Activated CD4-positive, alpha-beta memory T cell treated with anti-CD3 and anti-CD28 coated beads, Interleukin-2, amount 10 ng/mL, durations not matched to agents 7 days and 5 days (primary cell): Measurements from ENCODE around the gene EPB41L2. TPM values are rescaled to one million over a fixed set of nuclear protein-coding genes. Genes with fewer than 3 reads are reported as not detected.

Experiments used
- CTCF ChIA-PET: fragments of 350-600 bp; sonication (Branson Sonifier 250); formaldehyde crosslinking; loops from one replicate; lab custom pipeline; 2021; ENCODE audit warnings: antibody characterized with exemption, inconsistent platforms; lab: Charles Lee
- POLR2A ChIA-PET: fragments of 350-600 bp; sonication (Branson Sonifier 250); formaldehyde crosslinking; loops from one replicate; lab custom pipeline; 2021; ENCODE audit warnings: antibody characterized with exemption; lab: Charles Lee
- DNase-seq: peaks from one replicate; pipeline ENCODE4 v3.0.0-alpha.2; 2020
- H3K27ac Mint-ChIP-seq: one replicate; pipeline ENCODE4 v1.8.0; 2021; ENCODE audit warnings: mild to moderate bottlenecking, mixed read lengths
- H3K27me3 Mint-ChIP-seq: one replicate; pipeline ENCODE4 v1.8.0; 2021; ENCODE audit warnings: mixed read lengths
- H3K36me3 Mint-ChIP-seq: one replicate; pipeline ENCODE4 v1.8.0; 2021; ENCODE audit warnings: low read depth, mixed read lengths
- H3K4me1 Mint-ChIP-seq: one replicate; pipeline ENCODE4 v1.8.0; 2021; ENCODE audit warnings: mixed read lengths
- H3K4me3 Mint-ChIP-seq: one replicate; pipeline ENCODE4 v1.8.0; 2021; ENCODE audit warnings: mild to moderate bottlenecking, mixed read lengths
- H3K9me3 Mint-ChIP-seq: one replicate; pipeline ENCODE4 v1.8.0; 2021; ENCODE audit warnings: mixed read lengths
- total RNA-seq, 2 experiments: library from RNA; stranded (reverse); gene quantifications; one replicate each; pipeline ENCODE4 v1.2.3, GENCODE V29; 2021

The EPB41L2 gene
- total RNA-seq, 2 experiments from 2014 or later, result 24.8 to 25.6 TPM

DNA sequence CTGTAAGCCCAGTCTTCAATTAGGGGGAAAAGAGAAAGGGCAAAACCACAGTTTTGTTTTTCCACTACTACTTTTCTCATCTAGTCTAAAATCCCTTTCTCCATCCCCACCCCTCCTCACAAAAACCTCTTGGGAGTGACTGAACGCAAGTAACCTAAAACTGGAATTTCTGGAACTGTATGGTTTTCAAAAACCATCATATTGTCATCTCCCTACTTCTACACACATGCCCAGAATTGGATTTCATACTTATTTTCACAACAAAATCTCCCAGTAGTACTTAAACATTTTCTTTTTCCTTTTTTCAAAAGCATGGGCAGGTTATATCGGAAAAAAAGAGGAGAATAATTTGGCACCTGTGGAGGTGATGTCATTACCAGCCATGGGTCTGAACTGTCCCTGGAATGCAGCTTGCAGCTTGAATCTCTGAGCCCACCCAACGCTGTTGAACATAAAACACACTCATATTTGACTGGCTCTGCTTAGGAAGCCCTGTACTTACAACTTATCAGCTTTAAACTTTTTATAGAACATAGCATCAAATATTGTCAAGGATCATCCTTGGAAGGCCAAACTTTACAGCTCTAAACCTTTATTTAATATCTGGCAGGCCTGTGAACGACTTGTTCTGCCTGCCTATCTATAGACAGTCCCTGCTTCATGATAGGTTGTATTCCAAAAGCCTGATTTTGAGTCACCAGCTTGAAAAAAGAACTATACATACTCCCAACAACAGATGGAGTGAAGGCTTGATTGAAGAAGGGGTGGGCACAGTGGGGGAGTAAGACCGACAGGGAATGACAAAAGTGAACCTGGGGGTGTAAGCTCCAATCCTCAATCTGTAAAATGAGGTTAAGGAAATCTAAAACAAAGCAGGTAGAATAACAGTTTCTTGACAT lies 59.3 kb downstream of the EPB41L2 start:
- no peak overlapping the region for H3K4me3 Mint-ChIP-seq
- peaks cover 14% of the 10 kb centered on the region for H3K36me3 Mint-ChIP-seq
- CTCF ChIA-PET, result interaction anchor here (1.3 kb wide), 1 partner anchor 10 kb away, joined by 3 read pairs; no protein-coding TSS in a partner anchor
- no peak for DNase-seq
- no peaks in the 10 kb centered on the region for H3K27me3 Mint-ChIP-seq
- H3K4me1 Mint-ChIP-seq, result no peaks in the 10 kb centered on the region
- no peak overlapping the region for H3K27ac Mint-ChIP-seq
- POLR2A ChIA-PET, result no interaction called here
- H3K9me3 Mint-ChIP-seq, result peaks cover 14% of the 10 kb centered on the region

GRCh38 chr6:131002661-131002980 lies 60.4 kb downstream of the EPB41L2 start:
- no peak for DNase-seq
- POLR2A ChIA-PET, result no interaction called here

DNA sequence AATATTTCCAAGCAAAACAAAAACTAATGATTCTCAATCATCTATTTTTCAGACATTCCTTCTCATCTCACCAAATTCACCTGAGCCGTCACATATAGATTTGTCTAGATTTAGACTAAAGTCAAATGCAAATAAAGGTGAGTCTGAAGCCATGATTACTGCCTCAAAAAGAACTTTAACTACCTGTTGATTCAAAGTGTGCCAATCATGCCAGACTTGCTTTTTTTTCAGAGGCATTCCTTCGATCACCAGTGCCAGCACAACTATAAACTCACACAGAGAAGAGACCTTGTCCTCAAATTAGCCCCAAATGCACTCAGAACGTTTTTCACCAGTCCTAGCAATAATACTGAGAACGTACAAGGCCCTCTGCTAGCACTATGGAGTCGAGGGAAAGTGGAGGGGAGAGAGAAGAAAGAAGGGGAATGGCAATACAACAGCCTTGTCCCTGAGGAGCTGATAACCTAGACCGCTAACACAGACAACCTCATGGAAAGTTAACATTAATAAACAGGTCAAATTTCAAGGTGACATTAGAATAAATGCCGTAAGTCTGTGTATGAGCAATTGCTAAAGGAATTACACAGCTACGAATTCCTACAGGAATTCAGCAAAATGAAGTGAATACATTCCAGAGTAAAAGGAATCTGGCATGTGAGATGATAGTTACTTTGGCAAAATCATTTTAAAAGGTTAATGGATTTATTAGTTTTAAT lies 60.9 kb downstream of the EPB41L2 start:
- DNase-seq, result no peak
- H3K4me3 Mint-ChIP-seq, result no peak overlapping the region
- ChIA-PET POLR2A (no interaction called here), CTCF (interaction anchor here (1.3 kb wide), 1 partner anchor 8 kb away, joined by 3 read pairs; no protein-coding TSS in a partner anchor)
- no peaks in the 10 kb centered on the region for H3K4me1 Mint-ChIP-seq
- peaks cover 6% of the 10 kb centered on the region for H3K36me3 Mint-ChIP-seq
- no peaks in the 10 kb centered on the region for H3K27me3 Mint-ChIP-seq
- peaks cover 6% of the 10 kb centered on the region for H3K9me3 Mint-ChIP-seq
- H3K27ac Mint-ChIP-seq, result no peak overlapping the region

More at GRCh38 chr6:131002661-131002980, 60.4 kb downstream of the EPB41L2 start:
- H3K4me3 Mint-ChIP-seq, result no peak overlapping the region
- no peaks in the 10 kb centered on the region for H3K4me1 Mint-ChIP-seq
- CTCF ChIA-PET, result interaction anchor here (1.3 kb wide), 1 partner anchor 9 kb away, joined by 3 read pairs; no protein-coding TSS in a partner anchor
- H3K27me3 Mint-ChIP-seq, result no peaks in the 10 kb centered on the region
- H3K9me3 Mint-ChIP-seq, result peaks cover 11% of the 10 kb centered on the region
- H3K27ac Mint-ChIP-seq, result no peak overlapping the region
- H3K36me3 Mint-ChIP-seq, result peaks cover 11% of the 10 kb centered on the region

GRCh38 chr6:131001111-131001736 lies 61.8 kb downstream of the EPB41L2 start:
- CTCF ChIA-PET, result no interaction called here
- Mint-ChIP-seq H3K4me1 (no peaks in the 10 kb centered on the region), H3K4me3 (no peak overlapping the region), H3K9me3 (no peaks in the 10 kb centered on the region), H3K27ac (no peak overlapping the region), H3K36me3 (no peaks in the 10 kb centered on the region), H3K27me3 (no peaks in the 10 kb centered on the region)
- POLR2A ChIA-PET, result no interaction called here
- no peak for DNase-seq

DNA sequence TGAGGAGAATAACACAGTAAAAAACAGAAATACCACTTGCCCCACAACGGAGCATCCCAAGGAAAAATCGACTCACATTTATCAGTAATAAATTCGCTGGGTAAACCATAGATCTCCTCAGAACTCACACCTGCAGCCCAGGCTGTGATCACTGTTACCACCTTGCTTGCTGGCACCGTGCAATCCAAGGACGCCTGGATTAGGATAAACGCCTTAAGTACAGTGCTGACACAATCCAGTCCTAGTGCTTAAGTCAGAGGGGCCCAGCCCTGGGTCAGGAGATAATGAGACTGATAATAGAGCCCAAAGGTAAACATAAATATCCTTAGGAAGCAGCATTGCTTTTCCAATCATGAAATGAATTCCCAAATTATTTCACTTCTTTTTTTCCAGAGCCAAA lies 62.5 kb downstream of the EPB41L2 start:
- DNase-seq, result no peak
- CTCF ChIA-PET, result no interaction called here
- no peaks in the 10 kb centered on the region for H3K9me3 Mint-ChIP-seq
- POLR2A ChIA-PET, result no interaction called here
- H3K27me3 Mint-ChIP-seq, result no peaks in the 10 kb centered on the region
- H3K4me3 Mint-ChIP-seq, result no peak overlapping the region
- H3K27ac Mint-ChIP-seq, result no peak overlapping the region
- no peaks in the 10 kb centered on the region for H3K36me3 Mint-ChIP-seq
- H3K4me1 Mint-ChIP-seq, result no peaks in the 10 kb centered on the region

- no peak overlapping the region for H3K27ac Mint-ChIP-seq
- CTCF ChIA-PET, result no interaction called here
- H3K4me3 Mint-ChIP-seq, result no peak overlapping the region
- no peaks in the 10 kb centered on the region for H3K36me3 Mint-ChIP-seq
- no peak for DNase-seq
- no peaks in the 10 kb centered on the region for H3K4me1 Mint-ChIP-seq
- POLR2A ChIA-PET, result no interaction called here
- H3K9me3 Mint-ChIP-seq, result no peaks in the 10 kb centered on the region
- H3K27me3 Mint-ChIP-seq, result no peaks in the 10 kb centered on the region
Measured at GRCh38 chr6:130997061-130997753, 65.8 kb downstream of the EPB41L2 start.

- Mint-ChIP-seq H3K27ac (no peak overlapping the region), H3K27me3 (no peaks in the 10 kb centered on the region), H3K9me3 (no peaks in the 10 kb centered on the region), H3K36me3 (no peaks in the 10 kb centered on the region), H3K4me3 (no peak overlapping the region), H3K4me1 (no peaks in the 10 kb centered on the region)
- ChIA-PET CTCF (no interaction called here), POLR2A (no interaction called here)
- no peak for DNase-seq
Measured at GRCh38 chr6:130996635-130997034, 66.4 kb downstream of the EPB41L2 start.

DNA sequence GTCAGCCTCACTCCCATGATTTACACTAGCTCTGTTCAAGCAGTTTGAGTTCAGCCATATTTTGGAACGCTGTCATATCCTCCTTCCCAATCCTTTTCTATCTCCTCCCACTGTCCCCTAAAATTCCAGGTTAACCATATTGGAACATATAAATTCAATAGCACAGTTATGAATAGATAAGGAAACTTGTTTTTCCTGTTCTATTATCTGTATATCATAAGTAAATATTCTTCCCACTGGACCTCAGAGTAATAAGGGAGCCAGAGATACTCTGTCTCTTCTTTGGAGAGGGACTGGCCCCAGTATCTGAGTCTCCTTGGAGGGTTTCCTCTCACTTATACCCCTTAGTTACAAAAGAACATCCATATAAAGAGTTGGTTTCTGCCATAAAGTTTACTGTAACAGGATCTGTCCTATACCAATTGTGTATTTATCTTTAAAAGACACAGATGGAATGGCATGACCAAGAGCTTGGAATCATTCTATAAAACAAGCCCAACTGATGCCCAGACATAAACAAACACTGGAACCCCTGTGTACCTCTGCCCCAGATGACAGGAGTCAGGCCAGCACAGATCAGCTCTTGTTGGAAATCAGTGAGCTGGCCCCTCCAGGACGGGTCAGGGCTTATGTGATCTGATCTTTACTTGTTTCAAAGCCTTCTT lies 67.1 kb downstream of the EPB41L2 start:
- DNase-seq, result no peak
- no peaks in the 10 kb centered on the region for H3K9me3 Mint-ChIP-seq
- no peaks in the 10 kb centered on the region for H3K4me1 Mint-ChIP-seq
- no peaks in the 10 kb centered on the region for H3K36me3 Mint-ChIP-seq
- H3K27ac Mint-ChIP-seq, result no peak overlapping the region
- H3K27me3 Mint-ChIP-seq, result no peaks in the 10 kb centered on the region
- POLR2A ChIA-PET, result no interaction called here
- no peak overlapping the region for H3K4me3 Mint-ChIP-seq
- CTCF ChIA-PET, result no interaction called here

DNA sequence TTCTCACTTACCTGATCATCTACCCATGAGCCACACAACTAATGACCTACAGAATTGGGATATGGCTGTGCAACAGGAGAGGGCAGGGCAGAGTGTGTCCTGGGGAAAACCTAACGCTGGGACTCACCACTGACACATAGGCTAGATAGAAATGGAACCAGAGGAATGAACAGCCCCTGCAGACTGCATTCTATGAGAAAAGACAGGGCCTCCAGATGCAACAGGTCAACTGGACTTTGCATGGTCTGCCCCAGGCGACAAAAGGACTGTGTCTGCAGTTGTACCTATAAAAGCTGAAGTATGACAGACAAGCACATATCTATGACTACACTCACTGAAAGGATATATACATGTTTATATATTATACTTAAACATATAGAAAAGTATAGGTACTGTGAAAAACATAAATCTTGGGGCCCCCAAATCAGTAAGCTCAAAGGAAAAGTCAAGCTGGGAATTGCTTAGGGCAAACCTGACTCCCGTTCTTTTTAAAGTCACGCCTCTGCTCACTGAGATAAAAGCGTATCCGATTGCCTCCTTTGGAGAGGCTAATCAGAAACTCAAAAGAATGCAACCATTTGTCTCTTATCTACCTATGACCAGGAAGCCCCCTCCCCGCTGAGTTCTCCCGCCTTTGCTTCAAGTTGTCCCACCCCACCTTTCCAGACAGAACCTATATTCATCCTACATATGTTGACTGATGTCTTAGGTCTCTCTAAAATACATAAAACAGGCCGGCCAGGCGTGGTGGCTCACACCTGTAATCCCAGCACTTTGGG lies 68.5 kb downstream of the EPB41L2 start:
- Mint-ChIP-seq H3K27ac (no peak overlapping the region), H3K9me3 (no peaks in the 10 kb centered on the region), H3K4me1 (no peaks in the 10 kb centered on the region), H3K27me3 (no peaks in the 10 kb centered on the region), H3K36me3 (no peaks in the 10 kb centered on the region), H3K4me3 (no peak overlapping the region)
- DNase-seq, result no peak
- POLR2A ChIA-PET, result no interaction called here
- CTCF ChIA-PET, result interaction anchor here (1.4 kb wide), 1 partner anchor 8 kb away, joined by 3 read pairs; no protein-coding TSS in a partner anchor

DNA sequence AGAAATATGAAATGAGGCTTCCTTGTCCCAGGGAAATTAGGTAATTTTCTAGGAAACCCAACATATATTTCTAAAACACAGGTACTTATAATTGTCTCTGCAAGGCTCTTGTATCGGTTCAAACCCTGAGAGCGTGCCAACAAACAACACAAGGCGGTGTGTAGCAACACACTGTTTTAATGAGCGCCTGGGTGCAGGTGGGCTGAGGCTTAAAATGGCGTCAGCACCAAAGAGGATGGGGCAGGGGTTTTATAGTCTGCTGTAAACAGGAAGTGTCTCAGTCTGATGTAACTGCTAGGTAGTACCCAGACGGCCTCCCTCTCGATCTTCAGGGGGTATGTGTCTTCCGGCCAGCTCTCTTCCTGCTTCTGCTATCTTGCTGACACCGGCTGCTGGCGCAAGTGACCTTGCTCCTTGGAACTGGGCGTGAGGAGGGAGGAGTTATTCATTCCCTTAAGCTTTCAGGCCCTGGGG lies 69.7 kb downstream of the EPB41L2 start:
- H3K4me3 Mint-ChIP-seq, result no peak overlapping the region
- DNase-seq, result no peak
- H3K9me3 Mint-ChIP-seq, result no peaks in the 10 kb centered on the region
- H3K27ac Mint-ChIP-seq, result no peak overlapping the region
- no peaks in the 10 kb centered on the region for H3K4me1 Mint-ChIP-seq
- CTCF ChIA-PET, result interaction anchor here (1.4 kb wide), 1 partner anchor 9 kb away, joined by 3 read pairs; no protein-coding TSS in a partner anchor
- H3K36me3 Mint-ChIP-seq, result no peaks in the 10 kb centered on the region
- H3K27me3 Mint-ChIP-seq, result no peaks in the 10 kb centered on the region
- POLR2A ChIA-PET, result no interaction called here

GRCh38 chr6:130991422-130992137 lies 71.5 kb downstream of the EPB41L2 start:
- ChIA-PET POLR2A (no interaction called here), CTCF (no interaction called here)
- no peaks in the 10 kb centered on the region for H3K36me3 Mint-ChIP-seq
- no peak overlapping the region for H3K27ac Mint-ChIP-seq
- H3K4me1 Mint-ChIP-seq, result no peaks in the 10 kb centered on the region
- no peak overlapping the region for H3K4me3 Mint-ChIP-seq
- H3K9me3 Mint-ChIP-seq, result no peaks in the 10 kb centered on the region
- DNase-seq, result no peak
- no peaks in the 10 kb centered on the region for H3K27me3 Mint-ChIP-seq
